Astrocyte (in vitro differentiated cells and primary cell): ENCODE results near the gene HLA-F. TPM values are rescaled to one million over a fixed set of nuclear protein-coding genes. Genes with fewer than 3 reads are reported as not detected.

Experiments used
- DNase-seq: peaks from one replicate; pipeline ENCODE4 v3.0.0-alpha.2; 2010; ENCODE audit warnings: low read depth
- FAIRE-seq: peaks from 2 replicates; lab custom pipeline; 2011; peaks lifted over from hg19 to GRCh38; lab: Jason Lieb, UNC
- H2AFZ ChIP-seq: 2 replicates; pipeline ENCODE4 v1.6.0; 2012; ENCODE audit warnings: low read depth, low read length, inconsistent platforms
- H3K27ac ChIP-seq: 2 replicates; pipeline ENCODE4 v1.5.1; 2011; ENCODE audit warnings: low read depth, low read length, inconsistent platforms
- H3K27me3 ChIP-seq: 2 replicates; pipeline ENCODE4 v1.6.0; 2011; ENCODE audit warnings: low read length, inconsistent platforms; ENCODE audit not compliant: insufficient read depth
- H3K36me3 ChIP-seq: 2 replicates; pipeline ENCODE4 v1.5.1; 2011; ENCODE audit warnings: low read length, inconsistent platforms; ENCODE audit not compliant: insufficient read depth
- H3K4me1 ChIP-seq: 2 replicates; pipeline ENCODE4 v1.5.1; 2011; ENCODE audit warnings: low read length, inconsistent platforms; ENCODE audit not compliant: insufficient read depth
- H3K4me2 ChIP-seq: 2 replicates; pipeline ENCODE4 v1.6.0; 2012; ENCODE audit warnings: low read length, inconsistent platforms
- H3K4me3 ChIP-seq: 2 replicates; pipeline ENCODE4 v1.5.1; 2011; ENCODE audit warnings: low read depth, mild to moderate bottlenecking, low read length, inconsistent platforms; ENCODE audit not compliant: insufficient read depth
- H3K79me2 ChIP-seq: 2 replicates; pipeline ENCODE4 v1.6.0; 2012; ENCODE audit warnings: mild to moderate bottlenecking, low read length, inconsistent platforms; ENCODE audit not compliant: insufficient read depth
- H3K9ac ChIP-seq: 2 replicates; pipeline ENCODE4 v1.6.0; 2012; ENCODE audit warnings: mild to moderate bottlenecking, low read length, inconsistent platforms
- H3K9me3 ChIP-seq: 2 replicates; pipeline ENCODE4 v1.5.1; 2012; ENCODE audit warnings: low read depth, mild to moderate bottlenecking, low read length, inconsistent platforms; ENCODE audit not compliant: insufficient read depth
- H4K20me1 ChIP-seq: 2 replicates; pipeline ENCODE4 v1.6.0; 2012; ENCODE audit warnings: low read length, inconsistent platforms; ENCODE audit not compliant: insufficient read depth
- H3K27ac Mint-ChIP-seq: one replicate; pipeline ENCODE4 v1.8.0; 2021; ENCODE audit warnings: mild to moderate bottlenecking, mixed read lengths; ENCODE audit not compliant: unreplicated experiment
- H3K27me3 Mint-ChIP-seq: one replicate; pipeline ENCODE4 v1.8.0; 2021; ENCODE audit warnings: low read depth, mixed read lengths; ENCODE audit not compliant: unreplicated experiment
- H3K36me3 Mint-ChIP-seq: one replicate; pipeline ENCODE4 v1.8.0; 2021; ENCODE audit warnings: low read depth, mixed read lengths; ENCODE audit not compliant: unreplicated experiment
- H3K4me1 Mint-ChIP-seq: one replicate; pipeline ENCODE4 v1.8.0; 2021; ENCODE audit warnings: low read depth, mixed read lengths; ENCODE audit not compliant: unreplicated experiment
- H3K4me3 Mint-ChIP-seq: one replicate; pipeline ENCODE4 v1.8.0; 2021; ENCODE audit warnings: mild to moderate bottlenecking, moderate library complexity, mixed read lengths; ENCODE audit not compliant: unreplicated experiment
- H3K9me3 Mint-ChIP-seq: one replicate; pipeline ENCODE4 v1.8.0; 2021; ENCODE audit warnings: mild to moderate bottlenecking, mixed read lengths; ENCODE audit not compliant: unreplicated experiment
- CTCF ChIP-seq: IDR thresholded peaks from 2 replicates; pipeline ENCODE4 v1.5.1; 2011; ENCODE audit warnings: low read depth, mild to moderate bottlenecking, inconsistent platforms, low read length, moderate library complexity; ENCODE audit not compliant: insufficient read depth
- EZH2 ChIP-seq: IDR thresholded peaks from 2 replicates; pipeline ENCODE4 v1.6.1; 2012; ENCODE audit warnings: mild to moderate bottlenecking, low read length, inconsistent platforms; ENCODE audit not compliant: insufficient read depth
- total RNA-seq: library from RNA; stranded (reverse); gene quantifications from 2 replicates; pipeline ENCODE4 v1.2.1, GENCODE V29; 2021

Gene HLA-F
- total RNA-seq, 1 donor from 2014 or later: 7.4 TPM

DNA sequence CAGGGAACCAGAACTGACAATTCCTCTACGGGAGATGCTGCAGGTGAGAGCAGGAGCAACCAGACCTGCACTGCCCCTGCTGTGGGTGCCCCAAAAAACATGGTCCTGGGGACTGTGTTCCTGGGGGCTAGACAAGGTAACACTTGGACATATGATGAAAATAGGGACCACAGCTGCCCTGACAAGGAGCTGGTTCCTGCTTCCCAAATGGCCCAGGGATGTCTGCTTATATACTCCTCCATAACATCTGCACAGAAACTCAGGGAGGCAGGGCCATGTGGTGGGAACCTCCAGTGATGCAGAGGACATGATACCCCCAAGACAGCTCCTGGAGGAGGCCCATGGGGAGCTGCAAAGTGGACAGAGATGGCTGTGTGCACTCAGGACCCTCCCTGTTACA is 19.8 kb downstream of the HLA-F start:
- Histone ChIP-seq H3K36me3 (no peaks in the 10 kb centered on the region), H3K79me2 (no peaks in the 10 kb centered on the region), H4K20me1 (no peaks in the 10 kb centered on the region), H3K4me3 (no peak overlapping the region), H3K4me1 (no peaks in the 10 kb centered on the region), H2AFZ (no peak overlapping the region), H3K4me2 (no peak overlapping the region), H3K27me3 (peaks cover 4% of the 10 kb centered on the region), H3K9me3 (no peaks in the 10 kb centered on the region), H3K27ac (no peak overlapping the region), H3K9ac (no peak overlapping the region)
- FAIRE-seq (no peak), DNase-seq (no peak)
- Mint-ChIP-seq H3K4me1 (no peaks in the 10 kb centered on the region), H3K9me3 (no peaks in the 10 kb centered on the region), H3K4me3 (no peak overlapping the region), H3K36me3 (peaks cover 3% of the 10 kb centered on the region), H3K27ac (no peak overlapping the region), H3K27me3 (peaks cover 61% of the 10 kb centered on the region)
- TF ChIP-seq CTCF (no peak), EZH2 (no peak)

DNA sequence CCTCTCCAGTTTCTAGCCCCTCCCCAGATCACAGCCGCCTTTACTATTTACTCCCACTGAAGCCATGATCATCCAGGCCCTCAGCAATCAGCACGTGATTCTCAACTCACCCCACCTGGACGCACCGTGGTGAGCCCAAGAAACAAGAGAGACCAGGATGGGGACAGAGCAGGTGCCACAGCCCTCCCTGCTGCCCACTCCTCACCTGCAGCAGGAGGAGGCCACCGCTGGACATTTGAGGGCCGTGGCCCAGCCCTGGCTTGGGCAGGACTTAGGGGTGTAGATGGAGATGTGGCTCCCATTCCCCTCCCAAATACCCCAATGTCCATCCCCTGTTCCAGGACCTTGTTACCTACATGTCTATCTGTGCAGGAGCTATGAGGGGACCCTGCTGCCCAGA is 20.3 kb downstream of the HLA-F start:
- Mint-ChIP-seq H3K27ac (no peak overlapping the region), H3K27me3 (peaks cover 63% of the 10 kb centered on the region), H3K4me3 (no peak overlapping the region), H3K36me3 (peaks cover 3% of the 10 kb centered on the region), H3K9me3 (no peaks in the 10 kb centered on the region), H3K4me1 (no peaks in the 10 kb centered on the region)
- peaks cover 9% of the 10 kb centered on the region for H3K27me3 ChIP-seq
- H3K9ac ChIP-seq: no peak overlapping the region
- no peaks in the 10 kb centered on the region for H3K9me3 ChIP-seq
- no peaks in the 10 kb centered on the region for H4K20me1 ChIP-seq
- no peaks in the 10 kb centered on the region for H3K36me3 ChIP-seq
- H3K27ac ChIP-seq: no peak overlapping the region
- TF ChIP-seq EZH2 (no peak), CTCF (no peak)
- H2AFZ ChIP-seq: no peak overlapping the region
- no peak for FAIRE-seq
- no peak overlapping the region for H3K4me2 ChIP-seq
- DNase-seq: no peak
- H3K79me2 ChIP-seq: no peaks in the 10 kb centered on the region
- H3K4me3 ChIP-seq: no peak overlapping the region
- peaks cover 2% of the 10 kb centered on the region for H3K4me1 ChIP-seq

DNA sequence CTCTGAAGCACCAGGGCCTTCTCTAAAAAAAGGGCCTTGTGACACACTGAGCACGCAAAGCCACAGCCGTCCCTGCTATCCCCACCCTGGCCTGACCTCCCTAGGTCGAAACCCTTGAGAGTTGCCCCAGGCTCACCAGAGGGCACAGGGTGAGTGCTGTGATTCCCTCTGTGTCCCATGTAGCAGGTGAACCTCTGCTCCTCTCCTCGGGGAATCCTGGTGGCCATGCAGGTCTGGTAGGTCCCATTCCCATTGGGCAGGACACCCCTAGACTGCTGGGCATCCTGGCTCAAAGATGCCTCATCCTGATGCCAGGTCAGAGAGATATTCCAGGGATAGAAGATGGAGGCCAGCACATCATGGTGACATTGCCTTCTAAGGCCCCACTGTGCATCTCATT is 20.9 kb downstream of the HLA-F start:
- Histone ChIP-seq H3K36me3 (no peaks in the 10 kb centered on the region), H3K9ac (no peak overlapping the region), H3K4me2 (no peak overlapping the region), H3K9me3 (no peaks in the 10 kb centered on the region), H2AFZ (no peak overlapping the region), H4K20me1 (no peaks in the 10 kb centered on the region), H3K79me2 (no peaks in the 10 kb centered on the region), H3K27ac (no peak overlapping the region), H3K4me1 (peaks cover 4% of the 10 kb centered on the region), H3K4me3 (no peak overlapping the region), H3K27me3 (peaks cover 9% of the 10 kb centered on the region)
- TF ChIP-seq CTCF (no peak), EZH2 (no peak)
- H3K4me1 Mint-ChIP-seq: no peaks in the 10 kb centered on the region
- H3K36me3 Mint-ChIP-seq: peaks cover 3% of the 10 kb centered on the region
- H3K9me3 Mint-ChIP-seq: no peaks in the 10 kb centered on the region
- no peak for FAIRE-seq
- DNase-seq: no peak
- no peak overlapping the region for H3K27ac Mint-ChIP-seq
- peaks cover 63% of the 10 kb centered on the region for H3K27me3 Mint-ChIP-seq
- no peak overlapping the region for H3K4me3 Mint-ChIP-seq
